ENCODE data around the gene ALLC. TPM values are rescaled to one million over a fixed set of nuclear protein-coding genes. Genes with fewer than 3 reads are reported as not detected.

ALLC gene
- polyA plus RNA-seq, 1 experiment: not detected

- H3K27me3 ChIP-seq (ENCODE audit: control insufficient read depth, insufficient read depth, low read length): 0 out of 2 replicates have a peak, but pooled peaks cover 1% of the 10 kb centered on the region
- ChIA-PET CTCF (interaction anchor here (2.3 kb wide), 1 partner anchor 226 kb away, joined by 16 read pairs; no protein-coding TSS in a partner anchor), POLR2A (no interaction called here)
- no peak overlapping the region for H3K4me3 ChIP-seq (ENCODE audit: low read depth, low read length)
- H3K36me3 ChIP-seq (ENCODE audit: control insufficient read depth, insufficient read depth, low read length): no peaks in the 10 kb centered on the region
- DNase-seq (ENCODE audit: low read depth): no peak
- TF ChIP-seq, protein P1, sequence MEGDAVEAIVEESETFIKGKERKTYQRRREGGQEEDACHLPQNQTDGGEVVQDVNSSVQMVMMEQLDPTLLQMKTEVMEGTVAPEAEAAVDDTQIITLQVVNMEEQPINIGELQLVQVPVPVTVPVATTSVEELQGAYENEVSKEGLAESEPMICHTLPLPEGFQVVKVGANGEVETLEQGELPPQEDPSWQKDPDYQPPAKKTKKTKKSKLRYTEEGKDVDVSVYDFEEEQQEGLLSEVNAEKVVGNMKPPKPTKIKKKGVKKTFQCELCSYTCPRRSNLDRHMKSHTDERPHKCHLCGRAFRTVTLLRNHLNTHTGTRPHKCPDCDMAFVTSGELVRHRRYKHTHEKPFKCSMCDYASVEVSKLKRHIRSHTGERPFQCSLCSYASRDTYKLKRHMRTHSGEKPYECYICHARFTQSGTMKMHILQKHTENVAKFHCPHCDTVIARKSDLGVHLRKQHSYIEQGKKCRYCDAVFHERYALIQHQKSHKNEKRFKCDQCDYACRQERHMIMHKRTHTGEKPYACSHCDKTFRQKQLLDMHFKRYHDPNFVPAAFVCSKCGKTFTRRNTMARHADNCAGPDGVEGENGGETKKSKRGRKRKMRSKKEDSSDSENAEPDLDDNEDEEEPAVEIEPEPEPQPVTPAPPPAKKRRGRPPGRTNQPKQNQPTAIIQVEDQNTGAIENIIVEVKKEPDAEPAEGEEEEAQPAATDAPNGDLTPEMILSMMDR (IDR thresholded peaks at IDR 0.05; ENCODE audit: insufficient read depth, low read depth, low read length): no peak
These were observed 9.3 kb upstream of the ALLC start for GRCh38 chr2:3648652-3649177.

- ChIA-PET CTCF (interaction anchor here (0.6 to 2.3 kb wide), 7 partner anchors 56 to 1122 kb away, joined by 3 to 16 read pairs (median 3); no protein-coding TSS in a partner anchor), POLR2A (no interaction called here)
- Histone ChIP-seq H3K27me3 (ENCODE audit: control insufficient read depth, insufficient read depth, low read length) (0 out of 2 replicates have a peak, but pooled peaks cover 1% of the 10 kb centered on the region), H3K36me3 (ENCODE audit: control insufficient read depth, insufficient read depth, low read length) (no peaks in the 10 kb centered on the region), H3K4me3 (ENCODE audit: low read depth, low read length) (no peak overlapping the region)
- no peak for DNase-seq (ENCODE audit: low read depth)
- TF ChIP-seq, protein P1 (IDR thresholded peaks at IDR 0.05; ENCODE audit: insufficient read depth, low read depth, low read length): no peak
These were observed 8.4 kb upstream of the ALLC start for GRCh38 chr2:3649581-3649980.

- Histone ChIP-seq H3K27me3 (ENCODE audit: control insufficient read depth, insufficient read depth, low read length) (0 out of 2 replicates have a peak, but pooled peaks cover 1% of the 10 kb centered on the region), H3K4me3 (ENCODE audit: low read depth, low read length) (no peak overlapping the region), H3K36me3 (ENCODE audit: control insufficient read depth, insufficient read depth, low read length) (no peaks in the 10 kb centered on the region)
- CTCF ChIA-PET: interaction anchor here (0.6 to 2.3 kb wide), 12 partner anchors 8 to 1123 kb away, joined by 3 to 16 read pairs (median 3); no protein-coding TSS in a partner anchor
- DNase-seq (ENCODE audit: low read depth): no peak
- POLR2A ChIA-PET: no interaction called here
- TF ChIP-seq, protein P1 (IDR thresholded peaks at IDR 0.05; ENCODE audit: insufficient read depth, low read depth, low read length): no peak
These were observed 7.7 kb upstream of the ALLC start for GRCh38 chr2:3650140-3650920.

GRCh38 chr2:3651691-3652648 lies 6.0 kb upstream of the ALLC start:
- Histone ChIP-seq H3K36me3 (ENCODE audit: control insufficient read depth, insufficient read depth, low read length) (no peaks in the 10 kb centered on the region), H3K27me3 (ENCODE audit: control insufficient read depth, insufficient read depth, low read length) (0 out of 2 replicates have a peak, but pooled peaks cover 1% of the 10 kb centered on the region), H3K4me3 (ENCODE audit: low read depth, low read length) (no peak overlapping the region)
- ChIA-PET CTCF (interaction anchor here (0.6 to 2.9 kb wide), 15 partner anchors 9 to 1834 kb away, joined by 3 to 15 read pairs (median 3); no protein-coding TSS in a partner anchor), POLR2A (no interaction called here)
- TF ChIP-seq, protein P1 (IDR thresholded peaks at IDR 0.05; ENCODE audit: insufficient read depth, low read depth, low read length): no peak
- DNase-seq (ENCODE audit: low read depth): no peak
